Activated B cell treated with CpG ODN at 0.5 μM for 24 hours (primary cell): ENCODE measurements around the gene KL. TPM values are rescaled to one million over a fixed set of nuclear protein-coding genes. Genes with fewer than 3 reads are reported as not detected.

Source experiments
- ATAC-seq: fragments of 200-7000 bp; cut with Tn5 transposase; one replicate; pipeline ENCODE4 v1.10.0; 2021; ENCODE audit warnings: low read depth, mild to moderate bottlenecking, moderate library complexity
- CTCF ChIA-PET: fragments of 350-600 bp; sonication (Branson Sonifier 250); formaldehyde crosslinking; loops from one replicate; lab custom pipeline; 2021; ENCODE audit warnings: antibody characterized with exemption; lab: Charles Lee
- POLR2A ChIA-PET: fragments of 350-600 bp; sonication (Branson Sonifier 250); formaldehyde crosslinking; loops from one replicate; lab custom pipeline; 2021; ENCODE audit warnings: antibody characterized with exemption; lab: Charles Lee
- DNase-seq: peaks from one replicate; pipeline ENCODE4 v3.0.0; 2022
- H3K27ac Mint-ChIP-seq: one replicate; pipeline ENCODE4 v1.8.0; 2020; ENCODE audit warnings: mixed read lengths
- H3K27me3 Mint-ChIP-seq: one replicate; pipeline ENCODE4 v1.8.0; 2021; ENCODE audit warnings: mixed read lengths
- H3K36me3 Mint-ChIP-seq: one replicate; pipeline ENCODE4 v1.8.0; 2021; ENCODE audit warnings: low read depth, mixed read lengths
- H3K4me1 Mint-ChIP-seq: one replicate; pipeline ENCODE4 v1.8.0; 2021; ENCODE audit warnings: mixed read lengths
- H3K4me3 Mint-ChIP-seq: one replicate; pipeline ENCODE4 v1.8.0; 2020; ENCODE audit warnings: mild to moderate bottlenecking, mixed read lengths
- H3K9me3 Mint-ChIP-seq: one replicate; pipeline ENCODE4 v1.8.0; 2020; ENCODE audit warnings: mixed read lengths
- intact Hi-C: fragments of 100-400 bp; cut with micrococcal nuclease; formaldehyde crosslinking; loops from one replicate; pipeline ENCODE4 v1.15.1; 2024
- total RNA-seq: library from RNA; stranded (reverse); gene quantifications from 2 replicates; pipeline ENCODE4 v1.2.3, GENCODE V29; 2022
- TF ChIP-seq, protein P1 (sequence below): fragments of 200-600 bp; IDR thresholded peaks from one replicate; pipeline ENCODE4 v1.8.0; 2022; ENCODE audit warnings: antibody characterized with exemption, mild to moderate bottlenecking

The KL gene
- total RNA-seq, 1 donor from 2014 or later = 0.07 TPM

DNA sequence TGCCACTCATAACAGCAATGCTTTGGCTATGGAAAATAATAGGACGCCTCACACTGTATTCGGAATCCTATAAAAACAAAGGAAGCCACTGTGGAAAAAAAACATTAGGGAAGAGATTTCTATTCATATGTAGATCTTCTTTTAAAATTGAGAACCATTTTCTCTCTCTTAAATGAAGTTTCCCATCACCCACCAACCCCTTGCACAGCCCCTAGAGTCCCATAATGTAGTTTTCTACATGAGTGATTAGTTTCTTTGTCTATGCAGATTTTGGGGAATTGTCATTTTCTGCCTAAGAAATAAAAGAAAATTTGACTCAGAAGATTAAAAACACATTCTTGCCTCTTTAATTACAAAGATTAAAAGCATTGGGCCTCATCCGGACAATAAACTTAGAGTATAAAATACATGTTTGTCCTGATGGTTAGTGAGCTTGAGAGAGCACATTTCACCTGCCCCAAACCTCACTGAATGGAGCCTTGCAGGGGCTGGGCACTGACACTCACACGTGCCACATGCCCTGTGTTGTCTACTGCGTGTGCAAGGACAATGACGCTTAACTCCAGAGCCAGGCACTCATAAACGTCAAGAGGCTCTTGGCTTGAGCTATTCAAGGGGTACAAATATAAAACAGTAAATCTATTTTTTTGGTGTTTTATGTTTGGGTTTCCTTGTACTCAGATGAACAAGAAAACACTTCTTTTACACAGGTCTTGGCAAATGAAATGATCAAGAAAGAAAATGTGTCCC is 40.0 kb upstream of the KL start:
- no peaks in the 10 kb centered on the region for H3K36me3 Mint-ChIP-seq
- H3K4me1 Mint-ChIP-seq = no peaks in the 10 kb centered on the region
- POLR2A ChIA-PET = no interaction called here
- ATAC-seq (no peak), DNase-seq (no peak)
- no peaks in the 10 kb centered on the region for H3K9me3 Mint-ChIP-seq
- TF ChIP-seq, protein P1, sequence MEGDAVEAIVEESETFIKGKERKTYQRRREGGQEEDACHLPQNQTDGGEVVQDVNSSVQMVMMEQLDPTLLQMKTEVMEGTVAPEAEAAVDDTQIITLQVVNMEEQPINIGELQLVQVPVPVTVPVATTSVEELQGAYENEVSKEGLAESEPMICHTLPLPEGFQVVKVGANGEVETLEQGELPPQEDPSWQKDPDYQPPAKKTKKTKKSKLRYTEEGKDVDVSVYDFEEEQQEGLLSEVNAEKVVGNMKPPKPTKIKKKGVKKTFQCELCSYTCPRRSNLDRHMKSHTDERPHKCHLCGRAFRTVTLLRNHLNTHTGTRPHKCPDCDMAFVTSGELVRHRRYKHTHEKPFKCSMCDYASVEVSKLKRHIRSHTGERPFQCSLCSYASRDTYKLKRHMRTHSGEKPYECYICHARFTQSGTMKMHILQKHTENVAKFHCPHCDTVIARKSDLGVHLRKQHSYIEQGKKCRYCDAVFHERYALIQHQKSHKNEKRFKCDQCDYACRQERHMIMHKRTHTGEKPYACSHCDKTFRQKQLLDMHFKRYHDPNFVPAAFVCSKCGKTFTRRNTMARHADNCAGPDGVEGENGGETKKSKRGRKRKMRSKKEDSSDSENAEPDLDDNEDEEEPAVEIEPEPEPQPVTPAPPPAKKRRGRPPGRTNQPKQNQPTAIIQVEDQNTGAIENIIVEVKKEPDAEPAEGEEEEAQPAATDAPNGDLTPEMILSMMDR = no peak
- no peaks in the 10 kb centered on the region for H3K27me3 Mint-ChIP-seq
- intact Hi-C loops = no loop called here
- CTCF ChIA-PET = no interaction called here
- no peak overlapping the region for H3K4me3 Mint-ChIP-seq
- no peak overlapping the region for H3K27ac Mint-ChIP-seq

DNA sequence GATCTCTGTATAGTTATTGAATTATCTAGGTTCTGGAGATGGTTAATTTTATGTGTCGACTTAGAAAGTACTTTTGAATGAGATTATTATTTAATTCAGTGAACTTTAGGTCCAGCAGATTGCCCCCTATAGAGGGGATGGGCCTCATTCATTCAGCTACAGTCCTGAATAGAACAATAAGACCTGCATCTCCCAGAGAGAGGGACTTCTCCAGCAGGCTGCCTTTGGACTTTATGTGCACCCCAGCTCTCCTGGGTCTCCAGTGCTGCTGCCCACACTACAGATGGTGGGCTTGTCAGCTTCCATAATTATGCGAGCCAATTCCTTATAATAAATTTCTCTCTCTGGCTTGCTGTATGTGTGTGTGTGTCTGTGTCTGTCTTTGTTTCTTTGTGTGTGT is 39.3 kb upstream of the KL start:
- no peaks in the 10 kb centered on the region for H3K9me3 Mint-ChIP-seq
- no peaks in the 10 kb centered on the region for H3K27me3 Mint-ChIP-seq
- no peak overlapping the region for H3K27ac Mint-ChIP-seq
- no peaks in the 10 kb centered on the region for H3K36me3 Mint-ChIP-seq
- intact Hi-C loops = no loop called here
- DNase-seq (no peak), ATAC-seq (no peak)
- H3K4me3 Mint-ChIP-seq = no peak overlapping the region
- ChIA-PET CTCF (no interaction called here), POLR2A (no interaction called here)
- H3K4me1 Mint-ChIP-seq = no peaks in the 10 kb centered on the region
- TF ChIP-seq, protein P1 = no peak

DNA sequence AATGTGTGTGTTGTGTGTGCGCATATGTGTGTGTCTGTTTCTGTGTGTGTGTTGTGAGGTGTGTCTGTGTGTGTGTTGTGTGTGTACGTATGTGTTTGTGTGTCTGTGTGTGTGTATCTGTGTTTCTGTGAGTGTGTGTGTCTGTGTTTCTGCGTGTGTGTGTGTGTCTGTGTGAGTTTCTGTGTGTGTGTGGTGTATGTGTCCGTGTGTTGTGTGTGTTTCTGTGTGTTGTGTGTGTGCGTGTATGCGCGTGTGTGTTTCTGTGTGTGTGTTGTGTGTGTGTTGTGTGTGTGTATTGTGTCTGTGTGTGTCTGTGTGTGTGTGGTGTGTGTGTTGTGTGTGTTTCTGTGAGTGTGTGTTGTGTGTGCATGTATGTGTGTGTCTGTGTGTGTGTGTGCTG is 38.9 kb upstream of the KL start:
- DNase-seq (no peak), ATAC-seq (no peak)
- no peaks in the 10 kb centered on the region for H3K4me1 Mint-ChIP-seq
- TF ChIP-seq, protein P1 = no peak
- H3K27ac Mint-ChIP-seq = no peak overlapping the region
- no peaks in the 10 kb centered on the region for H3K27me3 Mint-ChIP-seq
- ChIA-PET CTCF (no interaction called here), POLR2A (no interaction called here)
- intact Hi-C loops = no loop called here
- H3K9me3 Mint-ChIP-seq = no peaks in the 10 kb centered on the region
- no peaks in the 10 kb centered on the region for H3K36me3 Mint-ChIP-seq
- no peak overlapping the region for H3K4me3 Mint-ChIP-seq

DNA sequence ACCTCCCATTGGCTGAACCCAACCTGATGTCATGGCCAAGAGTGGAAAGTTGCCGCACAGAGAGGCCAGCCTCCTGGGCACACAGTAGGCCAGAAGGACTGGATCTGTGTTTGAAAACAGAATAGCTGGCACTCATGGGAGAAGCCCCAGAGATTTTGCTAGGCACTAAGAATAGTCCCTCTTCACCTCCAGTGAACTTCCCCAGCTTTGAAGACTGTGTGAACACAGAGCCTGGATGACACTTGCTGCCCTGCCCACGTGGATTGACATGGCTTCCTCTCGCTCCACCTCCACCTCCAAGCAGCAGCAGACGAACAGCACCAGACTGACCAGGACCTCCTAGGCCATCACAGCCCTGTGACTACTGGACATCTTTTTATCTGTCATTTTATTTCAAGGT is 37.9 kb upstream of the KL start:
- no peak overlapping the region for H3K27ac Mint-ChIP-seq

DNA sequence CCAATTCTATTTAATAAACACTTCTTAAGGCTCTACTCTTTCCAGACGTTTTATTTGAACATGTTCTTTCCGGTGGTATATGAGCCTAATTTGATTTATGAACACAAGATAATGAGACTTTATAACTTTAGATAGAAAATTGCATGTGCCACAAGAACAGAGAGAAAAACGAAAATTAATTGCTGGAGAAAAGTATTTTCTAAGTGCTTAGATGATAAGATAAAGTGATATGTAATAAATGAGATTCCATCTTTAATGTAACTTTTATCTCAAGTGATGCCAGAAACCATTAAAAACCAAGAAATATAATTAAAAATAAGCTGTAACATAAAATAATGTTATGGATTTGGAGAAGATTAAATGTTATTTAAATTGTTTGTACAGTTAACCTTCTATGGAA is 33.2 kb upstream of the KL start:
- Mint-ChIP-seq H3K36me3 (no peaks in the 10 kb centered on the region), H3K4me1 (no peaks in the 10 kb centered on the region), H3K9me3 (peaks cover 4% of the 10 kb centered on the region), H3K4me3 (no peak overlapping the region), H3K27me3 (no peaks in the 10 kb centered on the region), H3K27ac (no peak overlapping the region)
- intact Hi-C loops = no loop called here
- DNase-seq (no peak), ATAC-seq (no peak)
- CTCF ChIA-PET = no interaction called here
- TF ChIP-seq, protein P1 = no peak
- POLR2A ChIA-PET = no interaction called here

More for the DNA sequence above, 37.9 kb upstream of the KL start:
- ATAC-seq (no peak), DNase-seq (no peak)
- no peaks in the 10 kb centered on the region for H3K36me3 Mint-ChIP-seq
- H3K4me1 Mint-ChIP-seq = no peaks in the 10 kb centered on the region
- H3K9me3 Mint-ChIP-seq = no peaks in the 10 kb centered on the region
- ChIA-PET POLR2A (no interaction called here), CTCF (no interaction called here)
- no peaks in the 10 kb centered on the region for H3K27me3 Mint-ChIP-seq
- TF ChIP-seq, protein P1 = no peak
- H3K4me3 Mint-ChIP-seq = no peak overlapping the region
- intact Hi-C loops = no loop called here
